Measurements from ENCODE around the gene CMTM6. TPM values are rescaled to one million over a fixed set of nuclear protein-coding genes. Genes with fewer than 3 reads are reported as not detected.

CMTM6 gene
- total RNA-seq, 1 experiment from 2014 or later = 43.5 TPM

- Histone ChIP-seq H3K27me3 (ENCODE audit: insufficient read depth, low read length) (no peaks in the 10 kb centered on the region), H2BK20ac (ENCODE audit: low read depth, low read length, poor library complexity, severe bottlenecking) (no peak overlapping the region), H3K4me1 (ENCODE audit: insufficient read depth, low read length) (no peaks in the 10 kb centered on the region), H4K5ac (ENCODE audit: insufficient read length, low read depth, low read length) (no peak overlapping the region), H2BK15ac (ENCODE audit: low read depth, low read length) (no peak overlapping the region), H2BK120ac (ENCODE audit: low read depth, low read length, poor library complexity, severe bottlenecking) (no peak overlapping the region), H3K23ac (ENCODE audit: insufficient read length, low read depth, low read length) (no peak overlapping the region), H3K27ac (ENCODE audit: insufficient read length, low read depth, low read length) (no peak overlapping the region), H3K56ac (ENCODE audit: insufficient read length, low read depth, low read length) (no peak overlapping the region), H3K9me3 (ENCODE audit: control insufficient read depth, low read depth, low read length) (no peaks in the 10 kb centered on the region), H3K18ac (ENCODE audit: insufficient read length, low read depth, low read length) (no peak overlapping the region), H2BK5ac (ENCODE audit: insufficient read length, low read length) (no peak overlapping the region), H3K4me2 (ENCODE audit: insufficient read depth, insufficient read length, low read length) (no peak overlapping the region), H3K79me1 (ENCODE audit: insufficient read depth, low read depth, low read length, poor library complexity, severe bottlenecking) (no peaks in the 10 kb centered on the region), H4K20me1 (ENCODE audit: control insufficient read depth, insufficient read depth, insufficient read length) (peaks cover 2% of the 10 kb centered on the region), H3K9ac (ENCODE audit: extremely low read depth, insufficient read length, low read length) (no peak overlapping the region), H3K4ac (ENCODE audit: low read depth, low read length) (no peak overlapping the region), H2BK12ac (ENCODE audit: insufficient read length, low read depth, low read length) (no peak overlapping the region), H3K23me2 (ENCODE audit: insufficient read length, low read depth, low read length, poor library complexity, severe bottlenecking) (no peaks in the 10 kb centered on the region), H4K91ac (ENCODE audit: insufficient read length, low read depth, low read length) (no peak overlapping the region), H2AK5ac (ENCODE audit: insufficient read length, low read length) (no peak overlapping the region), H4K8ac (replicated peaks; ENCODE audit: insufficient read length, low read depth, low read length) (no peak overlapping the region), H2AFZ (ENCODE audit: low read length) (no peak overlapping the region), H3T11ph (ENCODE audit: low read length) (no peak overlapping the region), H3K14ac (ENCODE audit: insufficient read depth, low read length) (no peak overlapping the region), H3K79me2 (ENCODE audit: insufficient read depth, low read length) (no peaks in the 10 kb centered on the region)
- Mint-ChIP-seq H3K27ac (no peak overlapping the region), H3K36me3 (ENCODE audit: insufficient read depth in 1 of 3, low read depth in 3 of 3) (peaks cover 0 to 5% (median 2%) of the 10 kb centered on the region in 3 experiments; a peak in 5 of 7 replicates), H3K4me1 (peaks cover 3 to 7% of the 10 kb centered on the region in 2 experiments), H3K27me3 (ENCODE audit: low read depth) (no peaks in the 10 kb centered on the region), H3K9me3 (no peaks in the 10 kb centered on the region), H3K4me3 (no peak overlapping the region)
- TF ChIP-seq, protein P1, sequence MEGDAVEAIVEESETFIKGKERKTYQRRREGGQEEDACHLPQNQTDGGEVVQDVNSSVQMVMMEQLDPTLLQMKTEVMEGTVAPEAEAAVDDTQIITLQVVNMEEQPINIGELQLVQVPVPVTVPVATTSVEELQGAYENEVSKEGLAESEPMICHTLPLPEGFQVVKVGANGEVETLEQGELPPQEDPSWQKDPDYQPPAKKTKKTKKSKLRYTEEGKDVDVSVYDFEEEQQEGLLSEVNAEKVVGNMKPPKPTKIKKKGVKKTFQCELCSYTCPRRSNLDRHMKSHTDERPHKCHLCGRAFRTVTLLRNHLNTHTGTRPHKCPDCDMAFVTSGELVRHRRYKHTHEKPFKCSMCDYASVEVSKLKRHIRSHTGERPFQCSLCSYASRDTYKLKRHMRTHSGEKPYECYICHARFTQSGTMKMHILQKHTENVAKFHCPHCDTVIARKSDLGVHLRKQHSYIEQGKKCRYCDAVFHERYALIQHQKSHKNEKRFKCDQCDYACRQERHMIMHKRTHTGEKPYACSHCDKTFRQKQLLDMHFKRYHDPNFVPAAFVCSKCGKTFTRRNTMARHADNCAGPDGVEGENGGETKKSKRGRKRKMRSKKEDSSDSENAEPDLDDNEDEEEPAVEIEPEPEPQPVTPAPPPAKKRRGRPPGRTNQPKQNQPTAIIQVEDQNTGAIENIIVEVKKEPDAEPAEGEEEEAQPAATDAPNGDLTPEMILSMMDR (conservative IDR thresholded peaks at IDR 0.05) = no peak
- no CpG with 5 or more reads among the region's 3 CpGs for WGBS (ENCODE audit: extremely low coverage, insufficient read length, low lambda C conversion rate)
- DNase-seq = no peak
Measured at GRCh38 chr3:32471246-32471645, 31.4 kb downstream of the CMTM6 start.
